Activated T-cell treated with anti-CD3 and anti-CD28 coated beads, Interleukin-2, amount 50 U/mL, for 4 hours (primary cell): ENCODE results near the gene CAMK2N1. TPM values are rescaled to one million over a fixed set of nuclear protein-coding genes. Genes with fewer than 3 reads are reported as not detected.
A peak's percentile ranks its signal among the peaks of the same experiment; 100 is the strongest.

Experiments used
- ATAC-seq, 2 donors: fragments of 200-7000 bp; cut with Tn5 transposase; one replicate each; pipeline ENCODE4 v1.10.0; 2021
- DNase-seq: peaks from one replicate; pipeline ENCODE4 v3.0.0-alpha.2; 2020
- H3K27me3 Mint-ChIP-seq: one replicate; pipeline ENCODE4 v1.8.0; 2021; ENCODE audit warnings: low read depth, mixed read lengths
- H3K36me3 Mint-ChIP-seq: one replicate; pipeline ENCODE4 v1.8.0; 2022; ENCODE audit warnings: mixed read lengths; ENCODE audit not compliant: insufficient read depth
- H3K4me1 Mint-ChIP-seq: one replicate; pipeline ENCODE4 v1.8.0; 2021; ENCODE audit warnings: low read depth, mixed read lengths
- H3K4me3 Mint-ChIP-seq: one replicate; pipeline ENCODE4 v1.8.0; 2021; ENCODE audit warnings: mild to moderate bottlenecking, moderate library complexity, mixed read lengths
- H3K9me3 Mint-ChIP-seq: one replicate; pipeline ENCODE4 v1.8.0; 2021; ENCODE audit warnings: mixed read lengths
- total RNA-seq, 3 donors: library from RNA; stranded (reverse); gene quantifications; one replicate each; pipeline ENCODE4 v1.2.1, GENCODE V29; 2021

CAMK2N1 gene
- total RNA-seq, 3 donors from 2014 or later = 1.3 to 1.6 (median 1.5) TPM

DNA sequence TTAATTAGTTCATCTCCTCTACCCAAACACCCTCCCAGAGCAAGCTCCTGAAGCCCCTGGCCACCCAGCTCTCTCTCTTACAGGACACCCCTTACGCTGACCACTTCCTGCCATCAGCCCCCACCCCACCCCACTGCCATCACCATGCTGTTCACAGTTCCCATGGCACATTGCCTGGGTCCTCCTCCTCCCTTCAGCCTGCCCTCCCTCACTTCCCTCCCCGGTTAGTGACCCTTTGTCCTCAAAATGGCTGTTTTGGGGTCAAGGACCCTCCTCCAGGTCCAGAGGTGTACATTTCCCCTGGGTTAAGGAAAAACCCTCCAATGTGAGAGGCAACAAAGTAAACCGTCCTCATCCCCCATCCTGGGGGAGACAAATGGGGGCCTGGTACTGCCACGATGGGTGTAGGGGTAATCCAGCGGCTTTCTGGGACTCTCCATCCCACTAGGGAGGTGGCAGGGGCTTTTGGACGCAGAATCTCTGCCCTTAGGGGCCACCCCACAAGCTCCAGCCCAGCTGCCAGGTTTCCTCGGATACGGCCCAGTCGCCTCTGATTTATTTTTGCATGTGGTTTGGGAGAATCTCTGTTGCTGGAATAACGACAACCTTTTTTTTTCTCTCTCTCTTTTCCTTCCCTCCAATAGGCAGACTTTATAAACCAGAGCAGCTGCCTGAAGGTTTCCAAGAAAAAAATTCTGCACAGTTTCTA is 8.5 kb downstream of the CAMK2N1 start:
- no peak for ATAC-seq
- no peaks in the 10 kb centered on the region for H3K9me3 Mint-ChIP-seq

DNA sequence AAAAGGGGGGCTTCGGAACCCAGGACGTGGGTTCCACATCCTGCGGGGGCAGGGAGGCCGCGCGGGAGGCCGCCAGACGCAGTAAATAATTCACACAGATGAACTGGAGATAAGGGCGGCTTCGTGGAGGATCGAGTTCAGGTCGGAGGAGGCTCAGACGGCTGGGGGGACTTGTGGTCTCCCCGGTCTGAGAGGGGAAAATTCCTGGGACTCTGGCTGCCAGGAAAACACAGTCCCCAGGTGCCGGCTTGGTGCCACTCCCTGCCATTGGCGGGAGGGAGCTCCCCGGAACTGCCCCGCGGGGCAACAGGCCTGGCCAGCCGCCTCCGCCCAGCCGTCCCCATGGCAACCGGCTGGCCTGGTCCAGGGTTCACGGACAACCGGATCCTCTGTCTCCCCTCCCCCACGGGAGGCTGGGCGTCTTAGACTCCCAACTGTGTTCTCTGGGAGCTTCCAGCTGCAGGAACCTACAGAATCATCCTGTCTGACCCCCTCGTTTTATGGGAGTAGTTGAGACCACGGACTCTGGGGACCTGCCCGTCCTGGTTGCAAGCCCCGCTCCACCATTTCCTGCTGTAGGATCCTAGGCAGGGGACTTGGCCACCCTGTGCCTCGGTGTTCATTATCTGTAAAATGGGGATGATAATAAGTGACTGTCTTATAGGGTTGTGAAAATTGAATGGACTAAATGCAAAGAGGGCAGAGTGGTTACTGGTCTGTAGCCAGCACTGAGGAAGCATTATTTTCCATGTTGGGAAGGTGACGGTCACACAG is 9.6 kb downstream of the CAMK2N1 start:
- DNase-seq (no peak), ATAC-seq (no peak)
- Mint-ChIP-seq H3K9me3 (no peaks in the 10 kb centered on the region), H3K27me3 (peaks cover 79% of the 10 kb centered on the region), H3K4me3 (no peak overlapping the region), H3K36me3 (no peaks in the 10 kb centered on the region), H3K4me1 (peaks cover under 1% of the 10 kb centered on the region)

More for the DNA sequence above, 8.5 kb downstream of the CAMK2N1 start:
- Mint-ChIP-seq H3K36me3 (no peaks in the 10 kb centered on the region), H3K4me1 (peaks cover 2% of the 10 kb centered on the region), H3K27me3 (peaks cover 84% of the 10 kb centered on the region), H3K4me3 (no peak overlapping the region)
- DNase-seq = no peak

DNA sequence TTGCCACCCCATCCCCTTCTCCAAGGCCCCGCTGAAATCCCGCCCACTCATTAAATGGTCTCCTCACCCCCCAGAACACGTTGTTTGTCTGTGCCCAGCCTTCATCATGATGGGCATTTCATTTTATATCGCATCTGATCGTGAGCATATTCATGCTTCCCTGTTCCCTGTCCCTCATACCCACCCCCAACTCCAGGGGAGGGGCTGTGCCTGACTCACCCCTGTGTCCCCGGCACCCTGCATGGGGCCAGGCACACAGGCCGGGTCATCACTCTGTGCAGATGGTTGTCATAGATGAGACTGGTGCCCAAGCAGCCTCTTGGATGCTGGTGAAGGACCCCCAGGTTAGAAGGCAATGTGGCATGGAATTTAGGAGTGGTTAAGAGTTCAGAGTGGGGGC is 11.0 kb downstream of the CAMK2N1 start:
- Mint-ChIP-seq H3K4me3 (no peak overlapping the region), H3K4me1 (no peaks in the 10 kb centered on the region), H3K9me3 (no peaks in the 10 kb centered on the region), H3K36me3 (no peaks in the 10 kb centered on the region), H3K27me3 (peaks cover 71% of the 10 kb centered on the region)
- ATAC-seq (no peak), DNase-seq (no peak)

DNA sequence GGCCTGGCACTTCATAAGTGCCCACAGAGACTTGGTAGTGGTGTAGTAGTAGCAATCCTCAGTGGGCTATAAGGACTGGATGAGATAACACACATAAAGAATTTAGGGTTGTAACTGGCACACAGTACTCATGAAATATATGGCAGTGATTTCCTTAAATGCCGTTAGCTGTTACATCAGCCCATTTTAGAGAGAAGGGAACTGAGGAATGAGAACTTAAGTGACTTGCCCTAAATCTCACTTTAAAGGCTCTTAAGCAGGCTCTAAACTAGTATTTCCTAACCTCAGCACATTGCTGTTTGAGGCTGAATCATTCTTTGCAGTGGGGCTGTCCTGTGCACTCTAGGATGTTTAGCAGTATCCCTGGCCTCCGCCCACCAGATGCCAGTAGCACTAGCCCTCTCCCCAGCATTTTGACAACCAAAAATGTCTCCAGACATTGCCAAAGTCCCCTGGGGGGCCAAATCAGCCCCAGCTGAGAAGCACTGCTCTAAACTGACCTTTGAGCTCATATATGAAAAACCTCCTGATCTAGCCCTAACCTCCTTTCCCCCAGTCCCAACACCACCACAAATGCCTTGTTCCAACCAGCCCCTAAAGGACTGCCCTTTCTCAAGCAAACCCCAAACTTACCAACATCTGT is 11.6 kb downstream of the CAMK2N1 start:
- Mint-ChIP-seq H3K4me3 (no peak overlapping the region), H3K36me3 (no peaks in the 10 kb centered on the region), H3K27me3 (peaks cover 70% of the 10 kb centered on the region), H3K4me1 (no peaks in the 10 kb centered on the region), H3K9me3 (no peaks in the 10 kb centered on the region)
- ATAC-seq = no peak
- no peak for DNase-seq

DNA sequence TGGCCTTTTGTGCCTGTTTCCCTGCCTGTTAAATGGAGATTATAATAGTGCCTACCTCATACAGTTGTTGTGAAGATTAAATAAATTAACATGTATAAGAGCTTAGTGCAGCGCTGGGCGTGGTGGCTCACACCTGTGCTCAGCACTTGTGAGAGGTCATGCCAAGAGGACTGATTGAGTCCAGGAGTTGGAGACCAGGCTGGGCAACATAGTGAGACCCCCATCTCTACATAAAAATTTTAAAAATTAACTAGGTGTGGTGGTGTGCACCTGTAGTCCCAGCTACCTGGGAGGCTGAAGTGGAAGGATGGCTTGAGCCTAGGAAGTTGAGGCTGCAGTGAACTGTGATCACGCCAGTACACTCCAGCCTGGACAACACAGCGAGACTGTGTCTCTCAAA is 12.1 kb downstream of the CAMK2N1 start:
- Mint-ChIP-seq H3K4me3 (no peak overlapping the region), H3K9me3 (no peaks in the 10 kb centered on the region), H3K36me3 (no peaks in the 10 kb centered on the region), H3K4me1 (no peaks in the 10 kb centered on the region), H3K27me3 (peaks cover 66% of the 10 kb centered on the region)
- ATAC-seq = no peak
- no peak for DNase-seq

DNA sequence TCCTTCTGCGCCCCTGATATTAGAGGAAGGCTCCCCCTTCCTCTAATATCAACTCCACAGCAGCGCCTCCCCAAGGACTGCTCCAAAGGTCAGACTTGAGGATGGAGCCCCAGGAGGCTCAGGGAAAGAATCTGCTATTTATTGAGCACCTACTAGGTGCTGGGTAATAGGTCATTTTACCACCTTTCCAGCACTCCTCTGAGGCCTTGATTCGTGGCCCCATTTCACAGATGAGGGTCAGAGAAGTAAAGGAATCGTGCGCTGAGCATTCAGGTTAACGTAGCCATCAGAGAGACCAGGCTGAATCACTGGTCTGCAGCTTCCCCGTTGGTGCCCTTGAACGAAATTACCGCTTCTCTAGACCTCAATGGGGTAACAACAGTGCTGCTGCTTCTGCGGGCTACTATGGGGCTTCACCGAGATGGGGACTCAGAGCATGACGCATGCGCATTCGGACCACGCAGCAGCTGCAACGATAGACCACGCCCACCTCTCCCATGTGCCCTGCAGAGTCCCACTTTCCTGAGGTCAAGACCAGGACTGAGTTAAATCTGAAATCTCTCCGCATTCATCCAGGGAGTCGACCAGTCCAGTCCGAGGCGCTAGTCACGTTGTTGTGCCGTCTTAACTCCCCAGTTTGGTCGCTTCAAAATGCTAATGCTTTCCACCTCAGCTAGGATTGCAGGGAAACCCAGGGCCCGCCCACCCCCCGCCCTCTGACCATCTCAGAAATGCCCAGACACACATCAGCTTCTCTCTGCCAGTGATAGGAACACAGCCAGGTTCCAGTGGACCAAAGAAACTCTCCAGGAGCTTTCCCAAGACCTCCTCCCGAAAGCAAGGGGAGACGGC is 12.9 kb downstream of the CAMK2N1 start:
- Mint-ChIP-seq H3K9me3 (no peaks in the 10 kb centered on the region), H3K27me3 (peaks cover 61% of the 10 kb centered on the region), H3K36me3 (no peaks in the 10 kb centered on the region), H3K4me3 (no peak overlapping the region), H3K4me1 (no peaks in the 10 kb centered on the region)
- no peak for DNase-seq
- ATAC-seq = peak; percentile 32 to 57

DNA sequence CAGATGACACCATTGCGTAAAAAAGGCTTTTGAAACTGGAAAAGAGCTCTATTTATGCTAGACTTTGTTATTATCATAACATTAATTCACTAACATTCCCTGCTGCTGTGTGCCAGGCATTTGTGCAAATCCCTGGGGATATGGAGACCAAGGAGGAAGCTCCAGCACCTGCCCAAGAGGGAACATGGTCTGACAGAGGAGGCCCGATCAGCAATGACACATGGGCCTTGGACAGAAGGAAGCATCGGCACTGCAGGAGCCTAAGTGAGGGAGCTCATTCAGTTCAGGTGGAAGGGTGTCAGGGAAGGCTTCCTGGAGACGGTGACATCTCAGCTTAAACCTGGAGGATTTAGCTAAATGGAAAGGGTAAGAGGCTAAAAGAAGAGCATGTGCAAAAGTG is 13.9 kb downstream of the CAMK2N1 start:
- Mint-ChIP-seq H3K4me3 (no peak overlapping the region), H3K4me1 (no peaks in the 10 kb centered on the region), H3K36me3 (no peaks in the 10 kb centered on the region), H3K9me3 (no peaks in the 10 kb centered on the region), H3K27me3 (peaks cover 63% of the 10 kb centered on the region)
- DNase-seq (no peak), ATAC-seq (no peak)

DNA sequence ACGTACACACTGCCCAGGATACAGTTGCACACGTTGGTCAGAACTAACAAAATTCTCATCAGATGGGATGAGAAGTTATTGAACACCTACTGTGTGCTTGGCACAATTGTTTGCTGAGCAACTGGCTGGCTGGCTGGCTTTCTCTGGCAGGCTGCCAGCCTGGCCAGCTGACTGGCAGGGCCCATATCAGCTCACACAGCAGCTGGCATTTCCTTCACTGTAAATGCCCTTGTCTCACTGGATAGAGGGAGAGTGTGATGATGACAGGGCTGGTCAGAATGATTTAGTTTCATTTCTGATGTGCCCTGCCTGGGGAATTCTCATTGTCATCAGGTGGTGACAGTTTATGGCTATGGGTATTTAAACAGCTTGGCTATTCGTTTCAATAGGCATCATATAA is 15.8 kb downstream of the CAMK2N1 start:
- H3K4me3 Mint-ChIP-seq = no peak overlapping the region
- ATAC-seq (no peak), DNase-seq (no peak)
- H3K4me1 Mint-ChIP-seq = no peaks in the 10 kb centered on the region
- H3K27me3 Mint-ChIP-seq = peaks cover 60% of the 10 kb centered on the region
- no peaks in the 10 kb centered on the region for H3K9me3 Mint-ChIP-seq
- H3K36me3 Mint-ChIP-seq = no peaks in the 10 kb centered on the region

DNA sequence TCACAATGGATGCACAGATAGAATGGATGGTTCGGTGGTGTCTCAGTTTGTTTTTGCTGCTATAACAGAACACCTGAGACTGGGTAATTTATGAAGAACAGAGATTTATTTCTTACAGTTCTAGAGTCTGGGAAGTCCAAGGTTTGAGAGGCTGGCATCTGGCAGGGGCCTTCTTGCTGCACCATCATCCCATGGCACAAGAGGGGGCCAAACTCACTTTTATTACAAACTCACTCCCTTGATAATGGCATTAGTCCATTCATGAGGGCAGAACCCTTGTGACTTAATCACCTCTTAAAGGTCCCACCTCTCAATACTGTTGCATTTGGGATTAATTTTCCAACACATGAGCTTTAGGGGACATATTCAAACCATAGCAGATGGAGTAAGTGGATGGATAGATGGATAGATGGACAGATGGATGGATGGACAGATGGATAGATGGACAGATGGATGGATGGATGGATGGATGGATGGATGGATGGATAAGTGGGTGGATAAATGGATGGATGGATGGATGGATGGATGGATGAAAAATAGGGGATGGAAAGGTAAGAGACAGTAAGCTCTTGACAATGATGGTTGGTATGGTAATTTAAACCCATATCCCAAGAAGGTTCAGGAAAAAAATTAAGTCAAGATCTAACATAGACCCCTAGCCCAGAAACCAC is 16.5 kb downstream of the CAMK2N1 start:
- H3K36me3 Mint-ChIP-seq = no peaks in the 10 kb centered on the region
- ATAC-seq (no peak), DNase-seq (no peak)
- no peak overlapping the region for H3K4me3 Mint-ChIP-seq
- no peaks in the 10 kb centered on the region for H3K9me3 Mint-ChIP-seq
- H3K27me3 Mint-ChIP-seq = peaks cover 55% of the 10 kb centered on the region
- no peaks in the 10 kb centered on the region for H3K4me1 Mint-ChIP-seq

DNA sequence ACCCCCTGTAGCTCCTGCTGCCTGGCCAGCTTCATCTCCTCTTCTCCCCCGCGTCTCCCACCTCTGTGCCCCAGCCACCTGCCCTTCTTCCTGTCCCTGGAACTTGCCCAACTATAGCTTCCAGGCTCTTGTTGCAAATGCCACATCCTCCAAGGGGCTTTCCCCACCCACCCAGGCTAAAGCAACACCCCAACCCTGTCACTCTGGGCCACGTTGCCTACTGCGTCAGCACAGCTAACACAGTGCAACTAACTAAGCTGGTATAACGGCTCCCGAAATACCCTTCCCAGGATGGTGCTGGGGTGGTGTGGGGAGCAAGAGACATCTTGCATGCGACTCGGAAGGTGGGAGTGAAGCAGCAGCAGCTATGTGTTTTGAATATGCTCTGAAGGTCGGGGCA is 19.7 kb downstream of the CAMK2N1 start:
- Mint-ChIP-seq H3K4me3 (no peak overlapping the region), H3K27me3 (peaks cover 34% of the 10 kb centered on the region), H3K36me3 (no peaks in the 10 kb centered on the region), H3K9me3 (no peaks in the 10 kb centered on the region), H3K4me1 (no peaks in the 10 kb centered on the region)
- ATAC-seq (peak; percentile 73 to 77), DNase-seq (no peak)

DNA sequence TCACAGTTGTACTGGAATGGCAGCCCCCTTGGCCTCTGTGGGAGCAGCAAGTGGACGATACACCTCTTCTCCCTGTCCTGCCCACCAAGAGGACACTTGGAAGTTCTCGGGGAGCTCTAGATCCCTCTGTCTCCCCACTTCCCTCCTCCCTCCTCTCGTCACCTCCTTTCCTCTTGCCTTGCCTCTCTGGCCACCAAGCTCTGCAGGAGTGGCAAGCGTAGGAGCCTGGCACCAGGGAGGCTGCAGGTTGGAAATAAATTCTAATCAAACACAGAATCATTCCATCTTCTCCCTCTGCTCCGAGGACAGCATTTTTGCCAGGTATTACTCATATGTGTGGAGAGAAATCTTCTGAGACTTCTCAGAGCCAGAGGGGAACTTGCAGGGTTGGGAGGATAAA is 20.8 kb downstream of the CAMK2N1 start:
- no peak for ATAC-seq
- no peaks in the 10 kb centered on the region for H3K4me1 Mint-ChIP-seq
- no peak overlapping the region for H3K4me3 Mint-ChIP-seq
- peaks cover 36% of the 10 kb centered on the region for H3K27me3 Mint-ChIP-seq
- no peak for DNase-seq
- no peaks in the 10 kb centered on the region for H3K9me3 Mint-ChIP-seq
- H3K36me3 Mint-ChIP-seq = no peaks in the 10 kb centered on the region

DNA sequence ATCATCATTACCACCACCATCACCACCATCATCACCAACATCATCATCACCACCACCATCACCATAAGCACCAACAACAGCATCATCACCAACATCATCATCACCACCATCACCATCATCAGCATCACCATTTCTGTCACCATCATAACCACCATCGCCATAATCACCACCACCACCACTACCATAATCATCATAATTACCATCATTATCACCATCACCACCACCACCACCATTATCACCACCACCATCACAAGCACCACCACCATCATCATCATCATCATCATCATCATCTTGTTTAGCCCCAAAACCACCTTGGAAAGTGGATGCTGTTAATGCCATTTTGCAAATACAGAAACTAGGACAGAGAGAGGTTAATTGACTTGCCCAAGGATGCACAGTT is 22.5 kb downstream of the CAMK2N1 start:
- DNase-seq (no peak), ATAC-seq (no peak)
- Mint-ChIP-seq H3K4me1 (no peaks in the 10 kb centered on the region), H3K4me3 (no peak overlapping the region), H3K27me3 (peaks cover 40% of the 10 kb centered on the region), H3K36me3 (no peaks in the 10 kb centered on the region), H3K9me3 (no peaks in the 10 kb centered on the region)

DNA sequence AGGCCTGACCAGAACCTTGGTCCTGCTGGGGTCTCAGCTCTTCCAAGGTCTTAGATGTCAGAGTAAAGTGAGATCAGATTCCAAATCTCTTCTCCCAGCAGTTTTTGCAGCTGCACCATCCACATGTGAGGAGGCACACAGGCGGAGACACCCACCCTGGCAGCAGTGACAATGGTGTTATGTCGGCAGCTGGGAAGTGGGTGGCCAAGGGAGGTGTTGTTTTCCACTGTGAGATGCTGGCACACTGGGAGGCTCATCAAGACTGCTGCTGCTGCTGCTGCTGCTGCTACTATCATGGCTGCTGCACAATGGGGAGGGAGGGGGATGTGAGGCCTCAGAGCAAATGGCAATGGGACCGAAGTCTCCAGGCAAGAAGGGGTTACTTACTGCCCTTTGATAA is 23.6 kb downstream of the CAMK2N1 start:
- DNase-seq (no peak), ATAC-seq (no peak)
- H3K9me3 Mint-ChIP-seq = no peaks in the 10 kb centered on the region
- H3K36me3 Mint-ChIP-seq = no peaks in the 10 kb centered on the region
- peaks cover 35% of the 10 kb centered on the region for H3K27me3 Mint-ChIP-seq
- no peak overlapping the region for H3K4me3 Mint-ChIP-seq
- H3K4me1 Mint-ChIP-seq = no peaks in the 10 kb centered on the region

DNA sequence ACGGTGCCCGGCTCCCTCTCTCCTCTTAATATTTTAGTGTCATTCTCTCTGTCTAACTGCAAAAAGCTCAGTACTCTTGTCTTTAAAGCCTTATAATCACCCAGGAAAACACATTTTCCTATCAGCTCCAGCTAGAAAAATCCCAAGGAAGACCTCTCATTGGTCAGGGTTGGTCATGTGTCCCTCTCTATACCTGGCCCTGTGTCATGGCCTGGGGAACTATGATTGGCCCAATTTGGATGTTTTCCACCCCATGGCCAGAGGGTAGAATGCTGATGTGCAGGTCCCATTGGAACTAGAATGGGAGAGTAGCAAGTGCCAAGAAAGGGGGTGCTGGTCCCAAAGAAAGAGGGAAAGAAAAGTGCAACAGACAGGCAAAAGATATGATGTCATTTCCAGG is 27.3 kb downstream of the CAMK2N1 start:
- H3K4me1 Mint-ChIP-seq = no peaks in the 10 kb centered on the region
- H3K9me3 Mint-ChIP-seq = no peaks in the 10 kb centered on the region
- H3K36me3 Mint-ChIP-seq = no peaks in the 10 kb centered on the region
- ATAC-seq (no peak), DNase-seq (no peak)
- H3K4me3 Mint-ChIP-seq = no peak overlapping the region
- H3K27me3 Mint-ChIP-seq = peaks cover 20% of the 10 kb centered on the region
